Karpas-422 (cell line): ENCODE data around the gene JAG2. TPM values are rescaled to one million over a fixed set of nuclear protein-coding genes. Genes with fewer than 3 reads are reported as not detected.

Source experiments
- DNase-seq: peaks from one replicate; pipeline ENCODE4 v3.0.0-alpha.2; 2015
- H2AFZ ChIP-seq: fragments of 200-600 bp; sonication (generic); 2 replicates; pipeline ENCODE4 v1.6.1; 2014; ENCODE audit warnings: antibody characterized with exemption, low read length, mixed read lengths
- H3K27ac ChIP-seq: fragments of 200-600 bp; sonication (generic); 2 replicates; pipeline ENCODE4 v1.5.1; 2014; ENCODE audit warnings: mild to moderate bottlenecking, low read length, moderate library complexity
- H3K27me3 ChIP-seq: fragments of 200-600 bp; sonication (generic); 2 replicates; pipeline ENCODE4 v1.6.1; 2014; ENCODE audit warnings: low read length, mixed read lengths
- H3K36me3 ChIP-seq: fragments of 200-600 bp; sonication (generic); 2 replicates; pipeline ENCODE4 v1.6.1; 2014; ENCODE audit warnings: low read length, mixed read lengths; ENCODE audit not compliant: insufficient read depth
- H3K4me1 ChIP-seq: fragments of 200-600 bp; sonication (generic); 2 replicates; pipeline ENCODE4 v1.6.1; 2014; ENCODE audit warnings: mild to moderate bottlenecking, low read length, mixed read lengths
- H3K4me2 ChIP-seq: fragments of 200-600 bp; sonication (generic); 2 replicates; pipeline ENCODE4 v1.6.1; 2014; ENCODE audit warnings: low read length, low read depth, mild to moderate bottlenecking; ENCODE audit not compliant: poor library complexity, severe bottlenecking
- H3K4me3 ChIP-seq: fragments of 200-600 bp; sonication (generic); 2 replicates; pipeline ENCODE4 v1.5.1; 2014; ENCODE audit warnings: mild to moderate bottlenecking, antibody characterized with exemption, low read length, mixed read lengths
- H3K79me2 ChIP-seq: fragments of 200-600 bp; sonication (generic); 2 replicates; pipeline ENCODE4 v1.6.1; 2014; ENCODE audit warnings: mild to moderate bottlenecking, low read length, mixed read lengths
- H3K9ac ChIP-seq: fragments of 200-600 bp; sonication (generic); 2 replicates; pipeline ENCODE4 v1.6.0; 2014; ENCODE audit warnings: low read length
- H3K9me2 ChIP-seq: fragments of 200-600 bp; sonication (generic), shearing (Covaris generic); replicated peaks from 2 replicates; pipeline ENCODE4 v1.6.0; 2014; ENCODE audit warnings: mild to moderate bottlenecking, low read length, moderate library complexity; ENCODE audit not compliant: insufficient read depth
- H3K9me3 ChIP-seq: fragments of 300-700, 200-600 bp; sonication (generic); 2 replicates; pipeline ENCODE4 v1.6.1; 2014; ENCODE audit warnings: low read length, mixed read lengths
- H4K20me1 ChIP-seq: fragments of 200-600 bp; sonication (generic); 2 replicates; pipeline ENCODE4 v1.6.1; 2014; ENCODE audit warnings: mild to moderate bottlenecking, antibody characterized with exemption, low read length, low read depth; ENCODE audit not compliant: insufficient read depth
- total RNA-seq: library from RNA; depleted of rRNA; stranded (reverse); fragments of >200 nt; shearing (Covaris generic); gene quantifications from 2 replicates; pipeline ENCODE4 v1.2.3, GENCODE V29; 2014; ENCODE audit warnings: low replicate concordance

Gene JAG2
- total RNA-seq, 1 experiment from 2014 or later = not detected

DNA sequence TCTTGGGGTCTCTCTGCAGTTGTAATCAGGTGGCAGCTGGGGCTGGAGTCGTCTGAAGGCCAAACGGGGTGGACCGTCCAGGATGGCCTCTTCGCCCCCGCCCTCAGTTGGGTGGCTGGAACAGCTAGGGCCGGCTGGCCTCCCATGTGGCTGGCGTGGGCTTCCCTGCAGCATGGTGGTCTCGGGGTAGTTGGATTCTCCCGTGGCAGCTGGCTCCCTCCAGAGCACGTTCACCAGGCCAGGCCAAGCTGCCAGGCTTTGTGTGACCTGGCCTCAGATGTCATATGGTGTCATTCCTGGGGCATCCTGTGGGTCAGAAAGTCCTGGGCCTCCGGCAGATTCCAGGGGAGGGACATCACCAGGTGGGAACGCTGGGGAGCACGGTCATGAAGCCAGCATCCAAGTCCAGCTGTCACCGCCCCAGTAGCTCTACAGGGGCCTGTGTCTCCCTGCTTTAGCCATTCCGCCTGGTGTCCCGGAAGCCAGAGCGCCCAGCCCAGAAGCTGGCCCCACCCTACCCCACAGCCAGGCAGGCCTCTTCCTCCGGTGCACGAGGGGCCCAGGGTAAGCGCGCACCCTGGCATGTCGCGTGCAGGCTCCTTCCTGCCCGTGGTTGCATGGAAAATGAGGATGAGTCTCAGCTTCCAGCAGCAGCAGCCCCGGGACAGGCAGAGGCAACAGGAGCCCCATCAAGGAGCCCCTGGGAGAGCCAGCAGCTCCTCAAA is 13.9 kb upstream of the JAG2 start:
- DNase-seq = no peak
- H3K79me2 ChIP-seq = no peaks in the 10 kb centered on the region
- no peaks in the 10 kb centered on the region for H3K9me3 ChIP-seq
- no peak overlapping the region for H3K4me2 ChIP-seq
- no peak overlapping the region for H2AFZ ChIP-seq
- no peak overlapping the region for H3K27ac ChIP-seq
- no peaks in the 10 kb centered on the region for H3K27me3 ChIP-seq
- no peak overlapping the region for H3K9ac ChIP-seq
- H3K4me1 ChIP-seq = peaks cover 5% of the 10 kb centered on the region
- no peak overlapping the region for H3K4me3 ChIP-seq
- H3K9me2 ChIP-seq = no peaks in the 10 kb centered on the region
- H4K20me1 ChIP-seq = peaks cover 17% of the 10 kb centered on the region
- H3K36me3 ChIP-seq = no peaks in the 10 kb centered on the region

DNA sequence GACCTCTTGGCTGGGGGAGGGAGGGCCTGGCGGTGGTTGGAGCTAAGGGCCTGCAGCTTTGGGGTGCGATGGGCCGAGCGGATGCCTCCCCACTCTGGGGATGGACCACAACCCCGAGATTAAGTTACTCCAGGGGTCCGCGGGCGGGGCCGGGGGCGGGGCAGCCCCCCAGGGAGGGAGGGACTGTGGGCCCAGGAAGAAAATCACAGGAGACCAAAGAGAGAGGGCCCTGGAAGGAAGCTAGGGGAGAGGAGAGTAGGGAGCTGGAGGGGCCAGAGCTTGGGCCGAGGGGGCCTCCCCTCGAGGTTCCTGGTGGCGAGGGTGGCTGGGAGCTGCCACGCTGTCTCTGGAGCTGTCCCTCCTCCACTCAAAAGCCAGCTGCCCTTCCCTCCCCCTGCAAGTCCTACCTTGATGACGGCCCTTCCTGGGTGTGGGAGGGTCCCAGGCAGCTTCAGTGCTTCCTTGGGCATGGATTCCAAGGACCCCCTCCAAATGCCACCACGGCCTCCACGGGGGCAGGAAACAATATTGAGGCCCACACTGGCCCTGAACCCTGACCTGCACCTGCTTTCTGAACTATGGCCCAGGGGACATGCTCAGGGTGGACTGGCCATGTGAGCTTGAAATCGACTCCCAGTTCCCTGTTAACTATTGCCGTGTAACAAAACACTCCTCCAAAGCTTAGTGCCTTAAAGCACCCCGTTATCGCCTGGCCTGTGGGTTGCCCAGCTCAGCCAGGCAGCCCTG is 13.1 kb upstream of the JAG2 start:
- no peak overlapping the region for H3K4me3 ChIP-seq
- H3K27me3 ChIP-seq = no peaks in the 10 kb centered on the region
- no peak overlapping the region for H3K9ac ChIP-seq
- H3K9me3 ChIP-seq = no peaks in the 10 kb centered on the region
- H3K9me2 ChIP-seq = no peaks in the 10 kb centered on the region
- H3K36me3 ChIP-seq = no peaks in the 10 kb centered on the region
- no peak overlapping the region for H3K4me2 ChIP-seq
- no peak overlapping the region for H2AFZ ChIP-seq
- no peak for DNase-seq
- H3K27ac ChIP-seq = no peak overlapping the region
- H3K79me2 ChIP-seq = no peaks in the 10 kb centered on the region
- H3K4me1 ChIP-seq = peaks cover 5% of the 10 kb centered on the region
- H4K20me1 ChIP-seq = peaks cover 17% of the 10 kb centered on the region

DNA sequence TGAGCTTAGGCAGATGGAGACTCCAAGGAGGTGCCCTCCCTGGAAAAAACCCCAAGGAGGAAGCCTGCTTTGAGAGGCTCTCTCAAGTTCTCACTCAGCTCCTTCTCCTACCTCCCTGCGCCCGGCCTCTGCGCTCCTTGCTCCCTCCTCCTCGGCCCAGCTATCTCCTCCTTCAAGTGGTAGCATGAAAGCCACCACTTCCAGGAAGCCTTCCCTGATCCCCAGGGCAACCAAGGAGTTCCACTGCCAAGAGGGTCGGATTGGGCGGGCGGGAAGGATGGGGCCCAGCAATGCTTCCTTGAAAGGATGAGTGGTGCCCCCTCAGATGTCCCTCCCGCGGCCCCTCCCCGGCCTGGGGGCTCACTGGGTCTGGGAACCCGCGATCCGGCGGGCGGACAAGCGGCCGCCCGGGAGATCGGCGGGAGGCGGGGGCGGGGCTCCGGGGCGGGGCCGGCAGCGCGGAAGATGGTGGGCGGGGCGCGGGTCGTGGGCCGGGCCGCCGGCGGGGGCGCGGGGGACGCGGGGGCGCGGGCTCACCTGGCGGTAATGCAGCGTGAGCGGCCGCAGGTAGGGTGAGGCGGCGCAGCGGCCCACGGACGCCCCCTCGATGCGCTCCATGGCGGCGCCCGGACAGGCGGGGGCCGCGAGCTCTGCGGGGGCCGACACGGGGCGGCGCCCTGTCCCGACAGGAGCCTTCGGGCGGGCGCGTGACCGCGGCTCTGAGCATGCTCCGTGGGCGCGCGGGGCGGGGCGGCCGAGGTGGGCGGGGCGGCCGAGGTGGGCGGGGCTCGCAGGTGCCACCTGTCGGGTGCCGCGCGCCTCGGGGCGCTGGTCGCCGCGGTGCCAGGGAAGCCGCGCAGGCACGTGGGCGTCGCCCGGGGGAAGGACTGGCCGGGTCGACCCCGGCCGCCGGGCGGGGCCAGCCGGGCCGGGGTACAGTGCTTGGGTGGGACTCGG is 12.3 kb upstream of the JAG2 start, which contains the start of gene NUDT14:
TSS of gene NUDT14 (minus strand) at position 721 of the 957 bp plus-strand sequence. CDS start at position 618, 103 bp downstream.
- Histone ChIP-seq H3K27ac (no peak within 1 kb of the TSS), H3K4me1 (peaks cover 8% of the 10 kb centered on the region), H3K9me3 (no peaks in the 10 kb centered on the region), H2AFZ (no peak within 1 kb of the TSS), H3K4me2 (peak within 1 kb of the TSS; percentile 57), H3K27me3 (no peaks in the 10 kb centered on the region), H3K9me2 (no peaks in the 10 kb centered on the region), H3K9ac (peak within 1 kb of the TSS; percentile 58), H3K79me2 (no peaks in the 10 kb centered on the region), H3K4me3 (peak within 1 kb of the TSS; percentile 63; the same call in 1 of the 2 replicates), H4K20me1 (peaks cover 17% of the 10 kb centered on the region), H3K36me3 (no peaks in the 10 kb centered on the region)
- DNase-seq = peak; percentile 86

- no peak overlapping the region for H3K9ac ChIP-seq
- H3K9me2 ChIP-seq = no peaks in the 10 kb centered on the region
- H3K36me3 ChIP-seq = no peaks in the 10 kb centered on the region
- no peak overlapping the region for H3K4me3 ChIP-seq
- no peaks in the 10 kb centered on the region for H3K79me2 ChIP-seq
- no peak overlapping the region for H2AFZ ChIP-seq
- peaks cover 10% of the 10 kb centered on the region for H3K4me1 ChIP-seq
- no peaks in the 10 kb centered on the region for H3K27me3 ChIP-seq
- no peak overlapping the region for H3K4me2 ChIP-seq
- H3K9me3 ChIP-seq = no peaks in the 10 kb centered on the region
- peaks cover 25% of the 10 kb centered on the region for H4K20me1 ChIP-seq
- H3K27ac ChIP-seq = no peak overlapping the region
- no peak for DNase-seq
Measured at GRCh38 chr14:105179191-105179590, 10.6 kb upstream of the JAG2 start.

GRCh38 chr14:105178868-105179140 is 10.2 kb upstream of the JAG2 start:
- Histone ChIP-seq H4K20me1 (peaks cover 25% of the 10 kb centered on the region), H3K4me1 (peaks cover 10% of the 10 kb centered on the region), H3K36me3 (no peaks in the 10 kb centered on the region), H3K9ac (no peak overlapping the region), H3K9me3 (no peaks in the 10 kb centered on the region), H3K9me2 (no peaks in the 10 kb centered on the region), H3K27ac (no peak overlapping the region), H3K4me2 (no peak overlapping the region), H3K4me3 (no peak overlapping the region), H3K79me2 (no peaks in the 10 kb centered on the region), H3K27me3 (no peaks in the 10 kb centered on the region), H2AFZ (no peak overlapping the region)
- no peak for DNase-seq

DNA sequence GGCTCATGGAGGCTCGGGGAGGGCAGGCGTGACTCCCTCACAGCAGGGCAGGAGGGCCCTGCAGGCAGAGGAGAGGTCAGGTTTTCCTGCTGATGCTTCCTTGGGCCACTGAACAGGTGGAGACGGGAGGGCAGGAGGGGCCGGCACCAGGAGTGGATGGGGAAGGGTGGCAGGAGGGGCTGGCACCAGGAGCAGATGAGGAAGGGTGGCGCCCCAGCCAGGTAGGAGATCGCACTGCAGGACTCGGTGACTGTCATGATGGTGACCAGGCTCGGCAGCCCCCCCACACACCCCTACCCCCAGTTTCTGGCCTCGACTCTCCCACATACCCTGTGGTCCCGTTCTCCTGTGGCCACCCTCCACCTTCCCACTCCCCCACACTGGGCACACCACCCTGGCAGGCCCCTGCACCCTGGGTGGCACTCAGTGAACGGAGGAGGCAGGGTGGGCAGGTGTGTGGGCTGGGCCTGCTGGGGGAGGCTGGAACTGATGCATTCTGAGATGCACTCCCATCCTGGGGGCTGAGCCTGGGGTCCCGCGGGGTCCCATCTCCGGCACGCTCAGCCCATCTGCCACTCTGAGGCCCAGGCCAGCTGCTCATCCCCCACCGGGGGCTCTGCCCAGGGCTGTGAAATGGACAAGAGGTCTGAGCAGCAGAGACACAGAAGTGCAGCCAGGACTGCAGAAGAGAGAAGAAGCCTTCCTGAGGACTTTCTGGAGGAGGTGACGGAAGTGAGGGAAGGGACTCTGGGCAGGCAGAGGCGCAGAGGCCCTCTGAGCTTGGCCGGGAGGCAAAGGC is 9.7 kb upstream of the JAG2 start:
- no peaks in the 10 kb centered on the region for H3K27me3 ChIP-seq
- peaks cover 10% of the 10 kb centered on the region for H3K4me1 ChIP-seq
- no peak overlapping the region for H3K4me3 ChIP-seq
- H3K9ac ChIP-seq = no peak overlapping the region
- H3K9me2 ChIP-seq = no peaks in the 10 kb centered on the region
- H3K79me2 ChIP-seq = no peaks in the 10 kb centered on the region
- H4K20me1 ChIP-seq = peaks cover 25% of the 10 kb centered on the region
- H2AFZ ChIP-seq = no peak overlapping the region
- H3K27ac ChIP-seq = no peak overlapping the region
- no peaks in the 10 kb centered on the region for H3K9me3 ChIP-seq
- no peak overlapping the region for H3K4me2 ChIP-seq
- DNase-seq = no peak
- H3K36me3 ChIP-seq = no peaks in the 10 kb centered on the region

- DNase-seq = no peak
- Histone ChIP-seq H3K9ac (no peak overlapping the region), H3K4me1 (peaks cover 10% of the 10 kb centered on the region)
Measured at GRCh38 chr14:105177082-105177481, 8.5 kb upstream of the JAG2 start.

More at GRCh38 chr14:105177082-105177481, 8.5 kb upstream of the JAG2 start:
- H3K36me3 ChIP-seq = no peaks in the 10 kb centered on the region
- H3K9me2 ChIP-seq = no peaks in the 10 kb centered on the region
- H3K27me3 ChIP-seq = no peaks in the 10 kb centered on the region
- no peaks in the 10 kb centered on the region for H3K79me2 ChIP-seq
- peaks cover 27% of the 10 kb centered on the region for H4K20me1 ChIP-seq
- no peak overlapping the region for H2AFZ ChIP-seq
- H3K4me2 ChIP-seq = no peak overlapping the region
- H3K27ac ChIP-seq = no peak overlapping the region
- H3K9me3 ChIP-seq = no peaks in the 10 kb centered on the region
- H3K4me3 ChIP-seq = no peak overlapping the region
